Urothelium cell line (cell line): ENCODE results near the gene BLTP2.
"Not testable (repeated sequence)": the region's sequence is repeated elsewhere in the genome, so short reads cannot be mapped to it uniquely, and the experiment has no call there.

Source experiments
- DNase-seq: peaks from one replicate; pipeline ENCODE4 v3.0.0; 2011; ENCODE audit warnings: low spot score, mixed read lengths
- FAIRE-seq: peaks from 2 replicates; lab custom pipeline; 2011; peaks lifted over from hg19 to GRCh38; lab: Jason Lieb, UNC

Gene BLTP2

DNA sequence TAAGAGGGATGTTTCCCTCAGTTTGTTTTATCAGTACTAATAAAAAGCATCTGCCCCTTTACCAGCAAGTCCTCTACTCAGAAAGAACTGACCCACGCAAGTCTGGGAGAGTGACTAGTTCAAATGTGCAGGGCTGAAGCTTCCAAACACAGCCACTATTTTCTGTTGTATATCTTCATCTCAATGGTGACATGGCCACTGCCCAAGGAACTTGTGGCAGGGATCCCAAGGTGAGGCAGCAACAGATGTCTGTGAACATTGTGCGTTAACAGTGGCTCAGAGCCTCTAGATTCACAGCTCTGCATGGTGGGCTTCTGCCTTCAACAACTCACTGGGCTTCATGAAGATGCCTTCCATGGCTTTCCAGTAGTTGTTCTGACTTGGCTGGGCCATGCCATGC lies 3.7 kb upstream of the BLTP2 start:
- FAIRE-seq (no peak), DNase-seq (no peak)

DNA sequence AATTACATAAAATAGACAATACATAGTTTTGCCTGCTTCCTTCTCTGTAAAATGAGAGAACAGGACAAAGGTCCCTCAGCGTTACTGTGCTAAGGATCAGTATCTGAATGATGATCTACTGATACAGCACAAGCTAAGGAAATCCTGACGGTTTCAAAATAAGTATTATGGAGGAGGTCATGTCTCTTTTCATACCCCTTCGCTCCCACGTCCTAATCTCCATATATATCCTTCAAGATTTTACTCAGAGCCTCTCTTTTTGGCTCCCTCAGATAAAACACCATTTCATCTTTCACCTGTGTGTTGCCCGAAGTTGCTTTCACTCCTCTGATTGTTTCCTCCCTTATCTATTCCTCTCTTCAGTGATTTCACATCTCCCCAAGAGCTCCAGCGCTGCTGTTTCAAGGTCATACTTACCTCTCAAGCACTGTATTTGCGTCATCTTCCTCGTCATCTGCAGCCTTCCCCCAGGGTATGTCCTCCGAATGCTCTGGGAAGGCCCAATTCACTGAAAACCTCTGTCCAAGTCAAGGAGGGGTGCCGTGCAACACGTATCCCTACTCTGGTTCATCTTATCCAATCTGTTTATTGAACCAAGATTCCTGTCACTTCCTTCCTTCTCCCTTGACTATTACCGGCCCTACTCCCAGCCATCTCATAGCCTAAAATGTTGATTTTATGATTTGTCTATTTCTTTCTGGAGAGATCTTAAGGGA lies 1.2 kb upstream of the BLTP2 start:
- no peak for DNase-seq

DNA sequence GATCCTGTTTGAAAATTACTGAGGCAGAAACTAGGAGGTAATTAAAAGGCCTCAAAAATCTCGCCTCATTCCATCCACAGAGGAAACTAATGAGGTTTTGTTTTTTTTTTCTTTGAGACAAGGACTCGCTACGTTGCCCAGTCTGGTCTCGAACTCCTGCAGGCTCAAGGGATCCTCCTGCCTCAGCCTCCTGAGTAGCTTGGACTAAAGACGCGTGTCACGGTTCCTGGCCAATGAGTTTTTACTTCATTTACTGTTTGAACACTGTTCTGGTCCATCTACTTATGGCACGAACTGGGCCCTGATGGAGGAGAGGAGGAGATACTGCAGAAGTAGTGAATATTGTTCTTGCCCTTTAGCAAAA lies 600 bp upstream of the BLTP2 start:
- FAIRE-seq = no peak

More for the DNA sequence above, 1.2 kb upstream of the BLTP2 start:
- no peak for FAIRE-seq

DNA sequence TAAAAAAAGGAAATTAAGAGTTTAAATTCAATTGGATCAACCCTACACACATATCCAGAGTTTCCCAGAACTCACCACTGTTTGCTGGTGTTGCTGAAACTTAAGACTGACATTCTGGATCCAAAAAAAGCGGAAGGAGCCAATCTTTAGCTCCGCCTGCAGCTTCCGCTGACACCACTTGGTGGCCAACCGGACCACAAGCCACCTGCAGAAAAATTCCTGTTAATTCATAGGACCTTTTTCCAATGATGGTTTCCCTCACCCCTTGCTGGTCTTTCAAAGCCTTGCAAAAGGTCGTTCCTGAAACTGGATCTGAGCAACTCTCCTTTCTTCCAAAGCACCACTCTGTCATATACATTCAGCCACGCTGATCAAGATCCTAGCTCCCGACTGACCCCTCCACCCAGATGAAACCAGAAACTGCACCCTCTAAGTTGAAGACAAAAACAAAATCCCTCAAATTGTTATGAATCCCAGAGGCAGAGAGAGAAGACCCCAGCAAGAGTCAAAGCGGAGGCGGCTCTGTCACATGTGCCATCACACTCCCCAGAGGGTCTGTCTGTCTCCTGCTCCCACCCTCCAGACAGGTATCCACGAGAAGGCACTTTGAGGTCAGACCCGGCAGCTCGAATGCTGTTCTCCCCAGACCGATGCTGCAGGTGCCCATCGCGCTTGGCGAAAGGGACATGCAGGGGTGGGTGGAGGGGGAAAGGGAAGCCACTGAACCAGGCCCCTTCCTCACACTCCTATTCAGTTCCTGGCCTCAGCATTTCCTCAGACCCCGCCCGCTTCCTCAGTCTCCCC lies 773 bp downstream of the BLTP2 start:
- DNase-seq = peak; percentile 74

More for the DNA sequence above, 600 bp upstream of the BLTP2 start:
- DNase-seq = no peak

DNA sequence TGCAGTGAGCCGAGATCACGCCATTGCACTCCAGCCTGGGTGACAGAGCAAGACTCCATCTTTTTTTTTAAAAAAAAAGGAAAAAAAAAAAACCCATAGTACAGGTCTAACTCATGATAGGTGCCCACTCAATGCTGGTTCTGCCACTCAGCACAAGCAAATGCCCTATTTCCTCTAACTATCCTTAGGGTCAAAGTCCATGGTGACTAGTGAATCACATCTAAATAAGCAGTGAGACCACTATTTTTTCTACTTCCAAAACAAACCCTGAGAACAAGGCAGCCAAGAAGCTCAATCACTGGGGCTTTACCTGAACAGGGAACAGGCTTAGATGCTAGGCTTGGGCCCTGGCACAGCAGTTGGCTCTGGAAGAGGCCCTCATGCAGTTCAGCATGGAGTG lies 3.4 kb downstream of the BLTP2 start:
- DNase-seq (no peak), FAIRE-seq (no peak)

More for the DNA sequence above, 773 bp downstream of the BLTP2 start:
- no peak for FAIRE-seq

DNA sequence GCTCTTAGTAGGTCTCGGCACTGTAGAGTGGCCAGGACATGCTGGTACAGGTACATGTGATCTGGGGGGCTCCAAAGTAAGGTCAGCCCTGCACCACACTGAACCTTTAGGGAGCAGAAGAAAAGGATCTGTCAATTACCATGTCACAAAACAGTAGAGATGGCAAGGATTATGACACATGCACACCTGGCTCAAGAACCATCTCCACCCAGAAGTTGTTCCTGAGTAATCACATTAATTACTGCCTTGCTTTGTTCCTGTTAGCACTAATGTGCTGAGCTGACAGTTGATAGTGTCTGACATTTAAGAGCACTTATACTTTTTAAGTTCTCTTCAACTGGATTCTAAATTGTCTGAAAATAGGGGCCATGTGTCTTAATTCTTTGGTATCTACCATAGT lies 9.5 kb downstream of the BLTP2 start:
- no peak for DNase-seq
- no peak for FAIRE-seq

DNA sequence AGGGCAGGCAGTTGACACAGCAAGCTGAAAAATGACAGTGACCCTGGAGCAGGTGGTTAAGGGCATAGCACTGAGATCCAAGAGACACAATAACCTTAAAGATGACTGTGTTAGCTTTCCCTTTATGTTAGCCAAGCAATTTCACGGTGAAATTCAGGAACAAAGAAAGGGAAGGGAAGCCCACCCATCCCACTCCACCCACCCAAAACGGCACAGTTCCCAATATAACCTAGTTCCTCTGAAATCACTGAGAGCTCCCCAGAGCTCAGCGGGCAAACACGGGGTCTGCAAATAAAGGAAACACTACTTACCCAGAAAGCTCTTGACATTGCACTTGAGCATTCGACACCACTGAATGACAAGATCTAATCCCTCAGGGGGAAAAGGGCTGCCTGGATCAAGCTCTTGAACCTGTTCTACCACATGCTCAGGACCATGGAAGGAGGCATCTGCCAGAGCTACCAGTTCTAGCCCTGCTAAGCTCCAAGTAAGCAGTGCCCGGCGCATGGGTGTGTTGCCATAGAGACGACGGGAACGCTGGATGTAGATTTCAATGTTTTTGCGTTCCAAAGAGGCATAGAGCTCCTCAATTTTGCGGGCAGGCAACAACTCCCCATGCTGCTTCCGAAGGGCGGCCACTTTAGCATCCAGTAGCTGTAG lies 10.6 kb downstream of the BLTP2 start:
- no peak for FAIRE-seq
- no peak for DNase-seq

DNA sequence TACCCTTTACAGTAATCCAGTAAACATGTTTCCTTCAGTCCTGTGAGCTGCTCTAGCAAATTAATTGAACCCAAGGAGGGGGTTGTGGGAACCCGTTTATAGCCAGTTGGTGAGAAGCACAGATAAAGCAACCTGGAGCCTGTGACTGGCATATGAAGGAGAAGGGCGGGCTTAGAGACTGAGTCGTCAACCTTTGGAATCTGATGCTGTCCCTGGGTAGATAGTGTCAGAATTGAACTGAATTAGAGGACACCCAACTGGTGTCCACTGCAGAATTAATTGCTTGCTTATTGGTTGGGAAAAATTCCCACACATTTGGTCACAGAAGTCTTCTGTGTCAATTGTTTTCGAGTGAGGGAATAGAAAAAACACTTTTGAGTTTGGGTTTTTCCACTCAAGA lies 18.1 kb downstream of the BLTP2 start:
- no peak for DNase-seq
- FAIRE-seq = no peak

DNA sequence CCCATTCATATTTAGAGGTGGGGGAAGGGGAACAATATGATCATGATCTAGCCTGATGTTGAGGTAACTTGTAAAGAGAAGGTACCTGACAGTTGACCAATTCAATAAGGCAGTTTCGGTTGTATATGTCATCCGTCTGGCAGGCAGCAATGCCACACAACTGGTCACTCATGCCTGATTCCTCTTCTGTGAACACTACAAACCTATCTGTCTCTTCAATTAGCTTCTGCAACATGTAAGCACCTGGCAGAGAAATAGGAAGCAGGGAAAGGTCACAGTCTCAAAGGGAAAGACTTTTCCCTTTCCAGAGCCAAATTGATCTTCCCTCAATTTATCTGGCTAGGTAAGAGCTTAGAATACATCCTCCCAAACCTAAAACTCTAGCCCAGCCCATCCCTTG lies 20.8 kb downstream of the BLTP2 start:
- no peak for FAIRE-seq
- DNase-seq = no peak

DNA sequence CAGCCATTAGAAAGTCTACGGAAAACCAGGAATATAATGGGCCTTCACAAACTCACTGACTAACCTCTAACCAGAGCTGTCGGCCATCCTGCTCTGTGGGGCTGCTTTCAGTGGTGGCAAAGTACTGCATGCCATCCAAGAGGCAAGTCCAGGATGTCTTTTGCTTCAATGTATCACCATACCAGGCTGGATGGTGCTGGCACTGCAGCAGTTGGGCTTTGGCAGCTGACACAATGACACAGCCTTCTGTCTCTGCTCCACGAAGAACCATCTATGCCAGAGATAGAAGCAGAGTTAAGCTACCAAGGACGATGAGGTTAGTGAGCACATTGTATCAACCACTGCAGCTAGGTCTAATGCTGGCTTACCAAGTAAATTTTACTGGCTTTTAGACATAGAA lies 21.3 kb downstream of the BLTP2 start:
- FAIRE-seq (no peak), DNase-seq (no peak)

DNA sequence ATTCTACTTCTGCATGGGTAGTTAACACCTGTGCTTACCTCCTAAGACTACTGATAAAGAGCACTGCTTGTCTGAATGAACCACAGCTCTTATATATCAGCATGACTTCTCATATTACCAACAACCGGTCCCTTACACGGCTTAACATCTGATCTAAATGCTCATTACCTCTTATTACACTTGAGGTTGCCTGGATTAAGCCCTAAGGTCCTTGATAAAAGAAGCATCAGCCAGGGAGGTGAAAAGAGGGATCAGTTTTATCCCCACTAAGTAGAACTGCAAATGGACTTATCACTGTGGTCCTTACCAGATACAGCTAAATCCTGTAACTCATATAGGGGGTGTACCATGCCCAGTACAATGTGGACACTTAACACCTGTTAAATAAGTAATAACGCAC lies 22.8 kb downstream of the BLTP2 start:
- FAIRE-seq (no peak), DNase-seq (no peak)

DNA sequence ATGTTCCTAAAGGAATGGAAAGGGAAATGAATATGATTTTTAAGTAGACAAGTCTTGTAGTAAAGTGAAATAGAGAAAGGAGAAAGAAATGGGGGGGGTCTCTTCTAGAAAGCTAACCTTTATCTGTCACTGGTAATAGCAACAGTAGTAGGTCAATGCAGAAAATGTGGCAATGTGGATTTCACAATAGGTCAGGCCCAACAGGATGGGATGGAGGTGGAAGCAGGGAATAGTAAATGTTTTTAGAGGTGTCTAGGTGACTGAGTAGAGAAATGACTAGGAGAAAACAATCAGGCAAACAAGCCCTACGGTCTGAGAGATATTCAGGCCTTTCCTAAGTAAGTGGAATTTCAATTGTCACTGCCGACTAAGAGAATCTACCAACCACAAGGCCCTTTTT lies 24.9 kb downstream of the BLTP2 start:
- FAIRE-seq (no peak), DNase-seq (no peak)

DNA sequence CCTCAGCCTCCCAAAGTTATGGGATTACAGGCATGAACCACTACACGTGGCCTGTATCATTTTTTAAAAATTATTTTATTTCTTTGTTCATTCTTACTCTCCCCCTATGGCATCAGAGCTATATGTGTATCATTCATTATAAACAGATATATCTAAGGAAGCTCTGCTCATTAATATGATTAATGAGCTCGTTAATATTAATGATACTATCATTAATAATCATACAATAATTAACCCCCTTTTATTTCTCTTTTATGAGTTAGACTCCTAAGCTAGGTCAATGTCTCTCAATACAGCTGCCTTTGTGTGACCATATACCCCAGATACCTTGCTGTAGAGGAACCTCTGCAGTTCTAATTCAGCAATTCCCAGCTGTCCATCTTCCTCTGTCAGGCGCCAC lies 26.5 kb downstream of the BLTP2 start:
- no peak for FAIRE-seq
- DNase-seq = no peak

DNA sequence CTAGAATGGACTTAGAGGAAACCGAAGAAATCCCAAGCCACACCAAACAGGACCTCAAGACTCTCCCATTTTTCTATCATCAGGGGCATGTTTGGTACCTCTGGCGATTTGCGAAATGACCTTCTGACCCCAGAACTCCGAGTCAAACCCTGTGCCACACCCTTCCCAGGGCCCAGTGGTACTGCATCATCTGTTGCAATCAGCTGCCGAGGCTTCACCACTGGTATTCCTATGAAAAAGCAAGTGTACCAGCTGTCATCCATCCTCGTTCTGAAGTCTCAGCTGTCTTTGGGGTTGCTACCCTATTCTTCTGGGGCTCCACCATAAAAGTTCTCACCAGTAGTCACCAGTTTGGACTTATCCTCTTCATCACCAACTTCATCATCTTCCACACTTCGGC lies 28.7 kb downstream of the BLTP2 start:
- DNase-seq = no peak
- FAIRE-seq = no peak

DNA sequence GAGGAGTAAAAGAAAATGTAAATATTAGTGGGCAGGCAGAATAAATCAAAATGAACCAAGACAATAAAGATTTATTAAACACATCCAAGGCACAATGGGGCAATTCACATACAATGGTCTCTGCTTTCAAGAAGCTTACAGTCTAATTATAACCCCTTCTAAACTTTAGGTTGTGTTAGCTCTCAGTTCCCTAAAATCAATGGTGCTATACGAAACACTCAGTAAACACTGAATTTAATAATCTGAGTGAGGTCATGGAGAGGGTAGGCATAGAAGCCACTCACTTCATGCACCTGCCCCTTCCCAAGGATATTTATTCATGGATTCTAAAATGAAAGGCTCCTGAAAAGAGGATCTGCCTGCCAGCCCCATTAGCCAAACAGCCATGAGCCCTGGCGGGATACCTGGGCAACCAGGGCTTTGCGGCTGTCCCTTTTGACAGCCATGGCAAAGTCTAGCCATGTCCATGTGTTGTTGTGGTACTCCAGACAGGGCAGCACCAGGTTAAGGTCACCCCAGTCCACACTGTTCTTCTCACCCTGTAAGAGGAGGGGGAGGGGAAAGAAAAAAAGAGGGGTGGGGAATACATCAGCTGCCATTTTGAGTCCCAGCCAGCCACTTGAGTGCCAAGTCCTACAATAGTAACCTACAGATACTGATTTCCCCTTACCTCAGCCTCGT lies 29.6 kb downstream of the BLTP2 start:
- FAIRE-seq = no peak
- no peak for DNase-seq

DNA sequence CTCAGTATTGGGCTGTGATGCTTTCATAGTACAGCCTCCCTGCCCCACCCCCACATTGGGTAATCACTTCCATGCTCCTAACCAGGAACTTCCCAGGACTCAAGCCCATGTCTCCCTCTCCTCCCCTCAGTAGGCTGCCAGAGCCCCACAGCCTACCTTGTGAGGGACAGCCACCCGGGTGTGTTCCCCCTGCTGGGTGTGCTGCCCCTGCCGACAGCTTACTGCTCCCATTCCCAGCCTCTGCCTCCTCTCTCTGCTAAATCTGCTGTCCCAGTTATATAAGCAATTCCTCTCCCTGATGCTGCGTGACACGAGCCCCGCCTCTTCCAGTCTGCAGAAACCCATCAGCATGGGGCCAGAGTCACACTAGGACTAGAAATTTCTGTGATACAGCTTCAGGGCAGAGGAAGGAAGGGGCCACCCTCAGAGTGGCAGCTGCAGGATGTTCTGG lies 31.0 kb downstream of the BLTP2 start, which contains the start of gene RSKR:
TSS of gene RSKR (minus strand) at position 255 of the 451 bp plus-strand sequence. CDS start at position 231, 24 bp downstream.
- no peak for FAIRE-seq
- no peak for DNase-seq

DNA sequence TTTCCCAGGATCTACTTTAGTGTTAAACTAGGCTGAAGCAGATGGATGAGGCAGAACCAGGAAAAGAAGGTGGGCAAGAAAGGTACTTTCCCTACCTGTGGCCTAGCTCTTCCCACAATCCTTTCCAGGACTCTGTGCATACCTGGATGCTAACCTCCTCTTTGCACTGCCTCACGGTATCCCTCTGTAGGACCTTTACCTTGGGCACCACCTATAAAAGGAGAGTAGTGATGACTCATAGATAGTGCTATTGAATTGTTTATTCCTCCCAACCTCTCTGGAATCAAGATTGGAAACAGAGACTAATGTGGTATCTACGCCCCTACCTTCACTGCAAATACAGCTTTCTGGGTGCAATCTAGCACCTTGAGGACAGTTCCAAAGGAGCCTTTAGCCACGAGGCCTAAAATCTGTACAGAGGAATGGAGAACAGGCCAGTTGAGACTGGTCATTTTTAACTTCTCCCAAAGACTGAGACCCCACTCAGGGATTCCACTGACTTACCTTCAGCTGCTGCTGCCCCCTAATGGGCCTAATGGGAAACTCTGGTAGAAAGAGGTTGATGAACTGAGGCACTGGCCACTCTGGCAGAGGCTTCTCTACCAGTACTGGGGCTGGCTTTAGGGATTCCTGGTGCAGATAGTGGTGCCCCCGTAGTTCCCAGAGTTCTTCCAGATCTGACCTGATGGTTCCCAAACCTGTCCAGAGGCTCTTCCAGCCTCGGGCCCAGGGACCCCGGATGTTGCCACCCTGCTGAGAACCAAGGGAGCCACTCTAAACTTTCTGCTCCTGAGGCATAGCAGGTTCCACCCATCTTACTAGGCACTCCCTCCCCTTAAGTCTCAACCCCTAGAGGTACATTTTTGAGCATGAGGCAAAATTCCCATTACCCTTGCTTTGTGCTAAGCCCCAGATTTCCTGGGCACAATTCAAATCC lies 31.8 kb downstream of the BLTP2 start:
- DNase-seq (peak; percentile 47), FAIRE-seq (no peak)

DNA sequence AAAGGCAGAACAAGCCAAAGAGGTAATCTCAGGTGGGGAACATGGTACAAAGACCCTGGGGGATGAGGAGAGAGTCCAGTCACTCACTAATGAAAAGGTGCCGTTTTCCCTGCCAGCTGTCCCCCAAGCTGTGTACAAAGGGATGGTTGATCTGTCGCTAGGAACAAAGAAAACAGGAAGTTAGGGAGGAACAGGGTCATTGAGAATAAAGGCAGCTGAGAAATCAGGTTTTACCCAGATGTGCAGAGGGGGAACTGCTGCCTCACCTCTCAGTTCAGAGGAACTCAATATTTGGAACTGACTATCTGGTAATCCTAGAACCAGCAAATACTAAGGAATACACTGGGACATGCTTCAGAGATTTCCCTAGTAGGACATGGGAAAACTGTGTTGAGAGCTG lies 32.4 kb downstream of the BLTP2 start:
- FAIRE-seq = no peak

DNA sequence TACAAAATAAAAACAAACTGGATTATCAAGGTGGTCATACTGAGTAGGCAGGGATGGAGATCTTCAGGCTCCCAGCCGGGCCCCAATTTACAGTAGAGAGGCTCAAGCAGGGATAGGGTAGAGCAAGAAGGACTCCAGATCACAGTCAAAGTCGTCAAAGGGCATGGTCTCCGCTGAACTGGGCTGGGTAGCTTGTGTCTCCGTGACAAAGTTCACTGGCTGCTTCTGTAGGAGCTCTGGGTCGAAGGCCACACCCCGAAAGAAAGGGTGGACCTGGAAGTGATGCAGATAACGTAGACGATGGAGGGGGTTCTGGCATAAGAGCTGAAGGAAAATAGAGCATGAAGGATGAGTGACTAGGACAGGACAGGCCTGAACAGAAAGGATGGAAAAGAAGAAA lies 34.6 kb downstream of the BLTP2 start:
- DNase-seq (no peak), FAIRE-seq (no peak)

More for the DNA sequence above, 32.4 kb downstream of the BLTP2 start:
- no peak for DNase-seq

DNA sequence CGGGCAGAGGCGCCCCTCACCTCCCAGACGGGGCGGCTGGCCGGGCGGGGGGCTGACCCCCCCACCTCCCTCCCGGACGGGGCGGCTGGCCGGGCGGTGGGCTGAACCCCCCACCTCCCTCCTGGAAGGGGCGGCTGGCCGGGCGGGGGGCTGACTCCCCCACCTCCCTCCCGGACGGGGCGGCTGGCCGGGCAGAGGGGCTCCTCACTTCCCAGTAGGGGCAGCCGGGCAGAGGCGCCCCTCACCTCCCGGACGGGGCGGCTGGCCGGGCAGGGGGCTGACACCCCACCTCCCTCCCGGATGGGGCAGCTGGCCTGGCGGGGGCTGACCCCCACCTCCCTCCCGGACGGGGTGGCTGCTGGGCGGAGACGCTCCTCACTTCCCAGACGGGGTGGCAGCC lies 40.9 kb downstream of the BLTP2 start:
- not testable (repeated sequence) for DNase-seq, FAIRE-seq
